ENCODE measurements around the gene TMEM81.

The TMEM81 gene

GRCh38 chr1:205084360-205084759 lies at the start of gene TMEM81:
TMEM81 (minus strand) TSS chr1:205084460; CDS start chr1:205084320, 140 bp downstream.
- DNase-seq (ENCODE audit: low read depth in 3 of 3): no peak

- no peak for DNase-seq (ENCODE audit: low read depth in 3 of 3)
These were observed 49.0 kb upstream of the TMEM81 start for GRCh38 chr1:205133287-205133686.

- DNase-seq (ENCODE audit: low read depth in 3 of 3): no peak
These were observed 45.3 kb upstream of the TMEM81 start for GRCh38 chr1:205129447-205130029.

GRCh38 chr1:205128050-205128449 lies 43.8 kb upstream of the TMEM81 start:
- DNase-seq (ENCODE audit: low read depth in 3 of 3): no peak

- no peak for DNase-seq (ENCODE audit: low read depth in 3 of 3)
These were observed 43.4 kb upstream of the TMEM81 start for GRCh38 chr1:205127646-205128045.

- no peak for DNase-seq (ENCODE audit: low read depth in 3 of 3)
These were observed 40.5 kb upstream of the TMEM81 start for GRCh38 chr1:205124726-205125125.

- DNase-seq (ENCODE audit: low read depth in 3 of 3): no peak
These were observed 38.2 kb upstream of the TMEM81 start for GRCh38 chr1:205122489-205122882.

- DNase-seq (ENCODE audit: low read depth in 3 of 3): peak; percentile 89 to 93 (median 89)
These were observed 37.6 kb upstream of the TMEM81 start, which contains the start of gene RBBP5 for GRCh38 chr1:205121660-205122488. RBBP5 (minus strand) TSS chr1:205121978; CDS start chr1:205121873, 105 bp downstream.

- no peak for DNase-seq (ENCODE audit: low read depth in 3 of 3)
These were observed 34.5 kb upstream of the TMEM81 start for GRCh38 chr1:205118752-205119151.

GRCh38 chr1:205111354-205111753 lies 27.1 kb upstream of the TMEM81 start:
- DNase-seq (ENCODE audit: low read depth in 3 of 3): no peak

- no peak for DNase-seq (ENCODE audit: low read depth in 3 of 3)
These were observed 25.5 kb upstream of the TMEM81 start for GRCh38 chr1:205109711-205110110.

- DNase-seq (ENCODE audit: low read depth in 3 of 3): no peak
These were observed 25.0 kb upstream of the TMEM81 start for GRCh38 chr1:205109269-205109668.

GRCh38 chr1:205108464-205108863 lies 24.2 kb upstream of the TMEM81 start:
- DNase-seq (ENCODE audit: low read depth in 3 of 3): no peak

- DNase-seq (ENCODE audit: low read depth in 3 of 3): no peak
These were observed 23.1 kb upstream of the TMEM81 start for GRCh38 chr1:205107327-205107726.

- no peak for DNase-seq (ENCODE audit: low read depth in 3 of 3)
These were observed 18.1 kb upstream of the TMEM81 start for GRCh38 chr1:205102404-205102803.

GRCh38 chr1:205098242-205098641 lies 14.0 kb upstream of the TMEM81 start:
- DNase-seq (ENCODE audit: low read depth in 3 of 3): no peak

GRCh38 chr1:205095422-205095821 lies 11.2 kb upstream of the TMEM81 start:
- no peak for DNase-seq (ENCODE audit: low read depth in 3 of 3)

GRCh38 chr1:205091043-205091740 lies 6.9 kb upstream of the TMEM81 start:
- no peak for DNase-seq (ENCODE audit: low read depth in 3 of 3)

GRCh38 chr1:205088341-205088740 lies 4.1 kb upstream of the TMEM81 start:
- no peak for DNase-seq (ENCODE audit: low read depth in 3 of 3)

GRCh38 chr1:205082431-205082830 lies 1.8 kb downstream of the TMEM81 start:
- DNase-seq (ENCODE audit: low read depth in 3 of 3): no peak

GRCh38 chr1:205077934-205078311 lies 6.3 kb downstream of the TMEM81 start:
- no peak for DNase-seq (ENCODE audit: low read depth in 3 of 3)

- DNase-seq (ENCODE audit: low read depth in 3 of 3): no peak
These were observed 6.9 kb downstream of the TMEM81 start for GRCh38 chr1:205077158-205077933.

Measured in stimulated activated CD4-positive, alpha-beta T cell treated with anti-CD3 and anti-CD28 coated beads, TNF-alpha, amount 100 ng/mL, for 24 hours (primary cell).